HepG2 (cell line): ENCODE data around the gene GAREM1. TPM values are rescaled to one million over a fixed set of nuclear protein-coding genes. Genes with fewer than 3 reads are reported as not detected.
"Not testable (repeated sequence)": the region's sequence is repeated elsewhere in the genome, so short reads cannot be mapped to it uniquely, and the experiment has no call there.

Source experiments
- ATAC-seq: fragments of 200-7000 bp; cut with Tn5 transposase; 3 replicates; pipeline ENCODE4 v1.9.1; 2020; ENCODE audit warnings: mild to moderate bottlenecking, moderate library complexity
- BruUV-seq: library from RNA; stranded (reverse); fragments of 400-500 nt; replicated peaks from 2 replicates; lab custom pipeline; 2021; lab: Mats Ljungman, UMichigan
- CTCF ChIA-PET: fragments of 300-600 bp; formaldehyde crosslinking; extraction: SDS; loops from one replicate; lab custom pipeline; 2021; ENCODE audit warnings: low total read pairs, inconsistent platforms, low intra/inter-chr PET ratio; lab: Yijun Ruan, JAX
- POLR2A ChIA-PET: fragments of 350-600 bp; sonication (Branson Sonifier 250); formaldehyde crosslinking; loops from one replicate; lab custom pipeline; 2020; ENCODE audit warnings: antibody characterized with exemption, inconsistent platforms; lab: Yijun Ruan, JAX
- DNase-seq: peaks from one replicate; pipeline ENCODE4 v3.0.0-alpha.2; 2015; ENCODE audit warnings: low spot score
- FAIRE-seq: peaks from 3 replicates; lab custom pipeline; 2011; peaks lifted over from hg19 to GRCh38; lab: Jason Lieb, UNC
- H2AFZ ChIP-seq: one replicate; pipeline ENCODE4 v1.6.1; 2011; ENCODE audit warnings: low read length, inconsistent platforms
- H3K27ac ChIP-seq: fragments of 300-600 bp; 3 replicates; pipeline ENCODE4 v1.8.0; 2011; ENCODE audit warnings: mixed run types, mild to moderate bottlenecking, mixed read lengths, low read length, inconsistent platforms; ENCODE audit not compliant: insufficient read depth; ENCODE audit errors: extremely low read length
- H3K27me3 ChIP-seq, 2 experiments: fragments of 200-600 bp in 1 of 2; 2 replicates in 1 of 2; 3 replicates in 1 of 2; pipeline versions ENCODE4 v1.6.0 to v1.8.0; 2011; ENCODE audit warnings: low read length in 2 of 2, mild to moderate bottlenecking in 2 of 2, moderate library complexity in 2 of 2, inconsistent platforms in 1 of 2; ENCODE audit not compliant: insufficient read depth in 2 of 2, control insufficient read depth in 1 of 2
- H3K36me3 ChIP-seq, 2 experiments: fragments of 200-600 bp in 1 of 2; replicated peaks in 1 of 2; 2 replicates in 1 of 2; 3 replicates in 1 of 2; pipeline versions ENCODE4 v1.5.1 to v1.8.0; 2011; ENCODE audit warnings: low read length in 2 of 2, inconsistent platforms in 1 of 2; ENCODE audit not compliant: insufficient read depth in 2 of 2, control insufficient read depth in 1 of 2
- H3K4me1 ChIP-seq: 2 replicates; pipeline ENCODE4 v1.5.1; 2012; ENCODE audit warnings: low read length, inconsistent platforms; ENCODE audit not compliant: insufficient read depth
- H3K4me2 ChIP-seq: 2 replicates; pipeline ENCODE4 v1.6.0; 2011; ENCODE audit warnings: low read depth, low read length, inconsistent platforms
- H3K4me3 ChIP-seq, 3 experiments: fragments of 200-600 bp in 1 of 3; sonication (generic), shearing (Covaris generic) in 1 of 3; replicated peaks in 1 of 3; 2 replicates each; pipeline ENCODE4 v1.5.1; 2011 to 2016; ENCODE audit warnings: low read length in 3 of 3, inconsistent platforms in 2 of 3, low read depth in 2 of 3, mild to moderate bottlenecking in 2 of 3, control low read depth in 1 of 3, mixed read lengths in 1 of 3; ENCODE audit not compliant: insufficient read depth in 1 of 3
- H3K79me2 ChIP-seq: one replicate; pipeline ENCODE4 v1.6.1; 2011; ENCODE audit warnings: low read length, inconsistent platforms; ENCODE audit not compliant: insufficient read depth
- H3K9ac ChIP-seq: 2 replicates; pipeline ENCODE4 v1.6.0; 2011; ENCODE audit warnings: mild to moderate bottlenecking, low read depth, low read length, inconsistent platforms; ENCODE audit not compliant: insufficient read depth
- H3K9me3 ChIP-seq: 2 replicates; pipeline ENCODE4 v1.5.1; 2012; ENCODE audit warnings: mild to moderate bottlenecking, low read length
- H4K20me1 ChIP-seq: 2 replicates; pipeline ENCODE4 v1.6.0; 2011; ENCODE audit warnings: inconsistent platforms, mild to moderate bottlenecking, low read length, moderate library complexity; ENCODE audit not compliant: insufficient read depth
- HOXA5 ChIP-seq: sonication (generic); formaldehyde crosslinking; IDR thresholded peaks from 2 replicates; pipeline ENCODE4 v1.4.0; 2020; ENCODE audit warnings: missing genetic modification reagents
- JARID2 ChIP-seq: sonication (generic); formaldehyde crosslinking; IDR thresholded peaks from 2 replicates; pipeline ENCODE4 v1.8.1; 2023; ENCODE audit warnings: missing genetic modification reagents, inconsistent platforms; ENCODE audit not compliant: insufficient replicate concordance
- MIXL1 ChIP-seq: IDR thresholded peaks from 2 replicates; pipeline ENCODE4 v1.6.1; 2016
- MTA3 ChIP-seq: sonication (generic); formaldehyde crosslinking; IDR thresholded peaks from 2 replicates; pipeline ENCODE4 v1.4.0; 2020; ENCODE audit warnings: missing genetic modification reagents
- RNF2 ChIP-seq: fragments of 450-650 bp; conservative IDR thresholded peaks from 2 replicates; pipeline ENCODE4 v1.6.1; 2016; ENCODE audit warnings: low read depth
- SALL2 ChIP-seq: sonication (generic); formaldehyde crosslinking; IDR thresholded peaks from 2 replicates; pipeline ENCODE4 v1.8.1; 2023; ENCODE audit warnings: mild to moderate bottlenecking, missing genetic modification reagents, inconsistent platforms
- SIN3B ChIP-seq: fragments of 150-350 bp; IDR thresholded peaks from 2 replicates; pipeline ENCODE4 v1.6.1; 2014; ENCODE audit warnings: low read length
- TCF12 ChIP-seq, 2 experiments: fragments of 450-650 bp in 1 of 2; sonication (generic) in 1 of 2; formaldehyde crosslinking in 1 of 2; IDR thresholded peaks; 2 replicates each; pipeline versions ENCODE4 v1.6.1 to v1.8.0; 2017 to 2022; ENCODE audit warnings: antibody characterized with exemption in 1 of 2, mild to moderate bottlenecking in 1 of 2, missing genetic modification reagents in 1 of 2, moderate library complexity in 1 of 2
- ZKSCAN1 ChIP-seq: fragments of 150-350 bp; IDR thresholded peaks from 2 replicates; pipeline ENCODE4 v1.6.1; 2014; ENCODE audit warnings: low read length
- ZNF225 ChIP-seq: sonication (generic); formaldehyde crosslinking; IDR thresholded peaks from 2 replicates; pipeline ENCODE4 v1.4.0; 2020; ENCODE audit warnings: mild to moderate bottlenecking, missing genetic modification reagents
- ZNF235 ChIP-seq: sonication (generic); formaldehyde crosslinking; IDR thresholded peaks from 2 replicates; pipeline ENCODE4 v1.8.1; 2023; ENCODE audit warnings: mild to moderate bottlenecking, missing genetic modification reagents, borderline replicate concordance
- ZNF431 ChIP-seq: sonication (generic); formaldehyde crosslinking; IDR thresholded peaks from 2 replicates; pipeline ENCODE4 v1.9.0; 2022; ENCODE audit warnings: missing genetic modification reagents, low read depth, mild to moderate bottlenecking, borderline replicate concordance
- ZNF496 ChIP-seq: sonication (generic); formaldehyde crosslinking; IDR thresholded peaks from 2 replicates; pipeline ENCODE4 v1.8.1; 2023; ENCODE audit warnings: mild to moderate bottlenecking, moderate library complexity, missing genetic modification reagents; ENCODE audit not compliant: insufficient replicate concordance
- ZNF570 ChIP-seq: sonication (generic); formaldehyde crosslinking; IDR thresholded peaks from 2 replicates; pipeline ENCODE4 v1.4.0; 2020; ENCODE audit warnings: mild to moderate bottlenecking, missing genetic modification reagents, borderline replicate concordance
- ZNF766 ChIP-seq: sonication (generic); formaldehyde crosslinking; IDR thresholded peaks from 2 replicates; pipeline ENCODE4 v1.5.0; 2020; ENCODE audit warnings: missing genetic modification reagents, borderline replicate concordance
- ZNF839 ChIP-seq: sonication (generic); formaldehyde crosslinking; IDR thresholded peaks from 2 replicates; pipeline ENCODE4 v1.4.0; 2020; ENCODE audit warnings: missing genetic modification reagents, mild to moderate bottlenecking, borderline replicate concordance
- WGBS: methylation state at CpG from one replicate; pipeline ENCODE4 v1.1.6; 2017; ENCODE audit warnings: low lambda C conversion rate; 5-methylcytosine and 5-hydroxymethylcytosine counted together
- in situ Hi-C: cut with HindIII; loops from 2 replicates; pipeline ENCODE4 v1.10.0; 2017; ENCODE audit warnings: low pct_unique_long_range_greater_than_20kb; ENCODE audit not compliant: extremely low pct_ligation_motif_present
- intact Hi-C: fragments of 100-400 bp; cut with micrococcal nuclease; formaldehyde crosslinking; loops from one replicate; pipeline ENCODE4 v1.10.0; 2022; ENCODE audit not compliant: unreplicated experiment
- polyA plus RNA-seq, 8 experiments: library from polyadenylated mRNA; depleted of rRNA in 3 of 8; stranded (reverse) in 7 of 8; unstranded in 1 of 8; fragments of >200 nt; fragmentation: Illumina TruSeq in 4 of 8; extraction: Trizol in 4 of 8; gene quantifications; 2 replicates each; pipeline versions ENCODE4 v1.2.1 to v1.2.3, GENCODE V29; 2011 to 2016; ENCODE audit warnings: low read depth in 4 of 8, missing spikeins in 1 of 8, mixed read lengths in 1 of 8; ENCODE audit not compliant: insufficient read depth in 1 of 8
- total RNA-seq, 5 experiments: library from RNA; depleted of rRNA; stranded (reverse); fragments of >200 nt; fragmentation: Illumina TruSeq; extraction: Trizol; gene quantifications; 2 replicates each; pipeline ENCODE4 v1.2.3, GENCODE V29; 2016; ENCODE audit warnings: low read depth in 1 of 5
- TF ChIP-seq, protein P1 (sequence below): sonication (generic); formaldehyde crosslinking; IDR thresholded peaks from 2 replicates; pipeline ENCODE4 v1.8.0; 2023; ENCODE audit warnings: mild to moderate bottlenecking, missing genetic modification reagents
- TF ChIP-seq, protein P2 (sequence below): sonication (generic); formaldehyde crosslinking; IDR thresholded peaks from 2 replicates; pipeline ENCODE4 v1.5.1; 2020; ENCODE audit warnings: missing genetic modification reagents, mild to moderate bottlenecking, borderline replicate concordance

The GAREM1 gene
- total and polyA plus RNA-seq, 2 of the 13 experiments (the other 11 are each of a cell fraction or from before 2014, with no cell fraction given), result 2.5 to 2.9 TPM

DNA sequence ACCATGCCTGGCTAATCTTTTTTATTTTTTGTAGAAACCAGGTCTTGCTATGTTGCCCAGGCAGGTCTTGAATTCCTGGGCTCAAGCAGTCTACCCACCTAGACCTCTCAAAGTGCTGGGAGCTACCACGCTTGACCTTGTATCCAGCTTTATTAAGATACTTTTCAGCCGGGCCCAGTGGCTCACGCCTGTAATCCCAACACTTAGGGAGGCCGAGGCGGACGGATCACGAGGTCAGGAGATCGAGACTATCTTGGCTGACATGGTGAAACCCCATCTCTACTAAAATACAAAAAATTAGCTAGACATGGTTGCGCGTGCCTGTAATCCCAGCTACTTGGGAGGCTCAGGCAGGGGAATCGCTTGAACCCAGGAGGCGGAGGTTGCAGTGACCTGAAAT, 4.4 kb upstream of the GAREM1 start:
- H3K4me2 ChIP-seq, in situ Hi-C loops, H3K79me2 ChIP-seq, DNase-seq, H3K4me1 ChIP-seq, FAIRE-seq, H4K20me1 ChIP-seq, ATAC-seq, BruUV-seq, intact Hi-C loops, H3K9me3 ChIP-seq, H3K9ac ChIP-seq, CTCF ChIA-PET, H3K36me3 ChIP-seq, POLR2A ChIA-PET, H2AFZ ChIP-seq, H3K4me3 ChIP-seq, H3K27me3 ChIP-seq, H3K27ac ChIP-seq: not testable (repeated sequence)
- 75% methylated on average over 12 of the region's 12 CpGs for WGBS

DNA sequence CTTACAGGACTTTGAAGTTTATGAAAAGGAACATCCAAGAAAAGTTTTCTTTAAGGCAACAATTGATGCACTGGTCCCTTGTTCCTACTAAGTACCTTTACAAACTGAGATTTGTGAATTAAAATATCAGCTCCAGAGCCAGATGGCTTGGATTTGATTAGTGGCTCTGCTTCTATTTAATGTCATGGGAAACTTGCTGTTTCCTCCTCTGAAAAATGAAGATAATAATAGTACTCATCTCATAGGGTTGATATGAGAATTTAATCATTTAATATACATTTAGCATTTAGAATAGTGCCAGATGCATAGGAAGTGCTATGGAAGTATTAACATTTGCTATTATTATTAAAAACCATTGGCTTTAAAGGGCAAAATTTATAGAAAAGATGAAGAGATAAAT, 2.6 kb upstream of the GAREM1 start:
- H3K4me1 ChIP-seq, result peaks cover 14% of the 10 kb centered on the region
- H3K36me3 ChIP-seq, result no peaks in the 10 kb centered on the region
- FAIRE-seq, result no peak
- no TSS peak for BruUV-seq
- intact Hi-C loops, result loop anchor here (5.0 kb wide), 1 partner anchor 316 kb away; no protein-coding TSS in a partner anchor
- DNase-seq, result no peak
- no peaks in the 10 kb centered on the region for H4K20me1 ChIP-seq
- TF ChIP-seq MTA3 (no peak), ZKSCAN1 (no peak), MIXL1 (CRISPR knock-in tag) (no peak), ZNF839 (CRISPR knock-in tag) (no peak), HOXA5 (CRISPR knock-in tag) (no peak), RNF2 (no peak), TCF12 (IDR thresholded peaks at IDR 0.05) (no peak), TCF12 (CRISPR knock-in tag; IDR thresholded peaks at IDR 0.05) (no peak), JARID2 (CRISPR knock-in tag) (no peak), SIN3B (no peak), ZNF766 (CRISPR knock-in tag) (no peak), ZNF225 (no peak), ZNF235 (CRISPR knock-in tag) (no peak), ZNF496 (CRISPR knock-in tag) (no peak), ZNF570 (CRISPR knock-in tag) (no peak), SALL2 (CRISPR knock-in tag) (no peak), ZNF431 (CRISPR knock-in tag) (no peak)
- TF ChIP-seq, protein P1, sequence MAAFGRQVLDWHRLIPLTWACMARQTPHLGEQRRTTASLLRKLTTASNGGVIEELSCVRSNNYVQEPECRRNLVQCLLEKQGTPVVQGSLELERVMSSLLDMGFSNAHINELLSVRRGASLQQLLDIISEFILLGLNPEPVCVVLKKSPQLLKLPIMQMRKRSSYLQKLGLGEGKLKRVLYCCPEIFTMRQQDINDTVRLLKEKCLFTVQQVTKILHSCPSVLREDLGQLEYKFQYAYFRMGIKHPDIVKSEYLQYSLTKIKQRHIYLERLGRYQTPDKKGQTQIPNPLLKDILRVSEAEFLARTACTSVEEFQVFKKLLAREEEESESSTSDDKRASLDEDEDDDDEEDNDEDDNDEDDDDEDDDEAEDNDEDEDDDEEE, result no peak
- TF ChIP-seq, protein P2, sequence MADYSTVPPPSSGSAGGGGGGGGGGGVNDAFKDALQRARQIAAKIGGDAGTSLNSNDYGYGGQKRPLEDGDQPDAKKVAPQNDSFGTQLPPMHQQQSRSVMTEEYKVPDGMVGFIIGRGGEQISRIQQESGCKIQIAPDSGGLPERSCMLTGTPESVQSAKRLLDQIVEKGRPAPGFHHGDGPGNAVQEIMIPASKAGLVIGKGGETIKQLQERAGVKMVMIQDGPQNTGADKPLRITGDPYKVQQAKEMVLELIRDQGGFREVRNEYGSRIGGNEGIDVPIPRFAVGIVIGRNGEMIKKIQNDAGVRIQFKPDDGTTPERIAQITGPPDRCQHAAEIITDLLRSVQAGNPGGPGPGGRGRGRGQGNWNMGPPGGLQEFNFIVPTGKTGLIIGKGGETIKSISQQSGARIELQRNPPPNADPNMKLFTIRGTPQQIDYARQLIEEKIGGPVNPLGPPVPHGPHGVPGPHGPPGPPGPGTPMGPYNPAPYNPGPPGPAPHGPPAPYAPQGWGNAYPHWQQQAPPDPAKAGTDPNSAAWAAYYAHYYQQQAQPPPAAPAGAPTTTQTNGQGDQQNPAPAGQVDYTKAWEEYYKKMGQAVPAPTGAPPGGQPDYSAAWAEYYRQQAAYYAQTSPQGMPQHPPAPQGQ (CRISPR knock-in tag), result no peak
- H3K4me2 ChIP-seq, result no peak overlapping the region
- H3K4me3 ChIP-seq, result no peak overlapping the region
- CTCF ChIA-PET, result no interaction called here
- ATAC-seq, result no peak
- H3K27me3 ChIP-seq, result no peaks in the 10 kb centered on the region; a peak in 3 of 5 replicates
- in situ Hi-C loops, result loop anchor here (5.0 kb wide), 1 partner anchor 186 kb away; no protein-coding TSS in a partner anchor
- POLR2A ChIA-PET, result no interaction called here
- no peak overlapping the region for H3K27ac ChIP-seq
- peaks cover 6% of the 10 kb centered on the region for H3K79me2 ChIP-seq
- no peak overlapping the region for H3K9ac ChIP-seq
- H2AFZ ChIP-seq, result no peak overlapping the region
- H3K9me3 ChIP-seq, result no peaks in the 10 kb centered on the region
